Naive thymus-derived CD8-positive, alpha-beta T cell (primary cell): ENCODE data around the gene ADAMTS12. TPM values are rescaled to one million over a fixed set of nuclear protein-coding genes. Genes with fewer than 3 reads are reported as not detected.

Experiments used
- ATAC-seq, 2 donors: fragments of 150-1000 bp; cut with Tn5 transposase in 1 of 2; sonication (Bioruptor Pico), chemical (Tn5 transposase) in 1 of 2; 1 replicate in 1 of 2; 2 replicates in 1 of 2; pipeline ENCODE4 v1.10.0; 2021; ENCODE audit warnings: mild to moderate bottlenecking in 2 of 2, moderate library complexity in 2 of 2
- POLR2A ChIA-PET: fragments of 350-600 bp; sonication (Branson Sonifier 250); formaldehyde crosslinking; loops from one replicate; lab custom pipeline; 2021; ENCODE audit warnings: antibody characterized with exemption; lab: Charles Lee
- DNase-seq, 10 donors: peaks; one replicate each; pipeline versions ENCODE4 v3.0.0 to v3.0.0-alpha.2; 2020 to 2022
- H3K27ac Mint-ChIP-seq, 10 donors: one replicate each; pipeline ENCODE4 v1.8.0; 2020 to 2022; ENCODE audit warnings: mild to moderate bottlenecking in 10 of 10, mixed read lengths in 10 of 10, moderate library complexity in 4 of 10, inconsistent platforms in 1 of 10
- H3K27me3 Mint-ChIP-seq, 5 donors: one replicate each; pipeline ENCODE4 v1.8.0; 2021 to 2022; ENCODE audit warnings: mixed read lengths in 5 of 5
- H3K36me3 Mint-ChIP-seq, 3 donors: one replicate each; pipeline ENCODE4 v1.8.0; 2020 to 2022; ENCODE audit warnings: mixed read lengths in 3 of 3, mild to moderate bottlenecking in 2 of 3, inconsistent platforms in 1 of 3
- H3K4me1 Mint-ChIP-seq, 4 donors: one replicate each; pipeline ENCODE4 v1.8.0; 2021 to 2022; ENCODE audit warnings: mixed read lengths in 4 of 4
- H3K4me3 Mint-ChIP-seq, 10 donors: one replicate each; pipeline ENCODE4 v1.8.0; 2020 to 2022; ENCODE audit warnings: mild to moderate bottlenecking in 10 of 10, mixed read lengths in 10 of 10, moderate library complexity in 6 of 10, inconsistent platforms in 1 of 10
- H3K9me3 Mint-ChIP-seq, 9 donors: one replicate each; pipeline ENCODE4 v1.8.0; 2020 to 2022; ENCODE audit warnings: mixed read lengths in 9 of 9, mild to moderate bottlenecking in 3 of 9, inconsistent platforms in 1 of 9, moderate library complexity in 1 of 9
- polyA plus RNA-seq, 3 donors: library from polyadenylated mRNA; unstranded; fragments of 300-500 nt; fragmentation: Illumina TruSeq; gene quantifications; one replicate each; pipeline ENCODE4 v1.2.3, GENCODE V29; 2021
- total RNA-seq, 8 experiments: library from RNA in 2 of 8; stranded (reverse) in 2 of 8; gene quantifications; one replicate each; pipeline ENCODE4 v1.2.3 and lab custom pipeline; 2021 to 2026

Gene ADAMTS12
- total and polyA plus RNA-seq, 5 experiments from 2014 or later: 0.05 TPM; not detected in 4

DNA sequence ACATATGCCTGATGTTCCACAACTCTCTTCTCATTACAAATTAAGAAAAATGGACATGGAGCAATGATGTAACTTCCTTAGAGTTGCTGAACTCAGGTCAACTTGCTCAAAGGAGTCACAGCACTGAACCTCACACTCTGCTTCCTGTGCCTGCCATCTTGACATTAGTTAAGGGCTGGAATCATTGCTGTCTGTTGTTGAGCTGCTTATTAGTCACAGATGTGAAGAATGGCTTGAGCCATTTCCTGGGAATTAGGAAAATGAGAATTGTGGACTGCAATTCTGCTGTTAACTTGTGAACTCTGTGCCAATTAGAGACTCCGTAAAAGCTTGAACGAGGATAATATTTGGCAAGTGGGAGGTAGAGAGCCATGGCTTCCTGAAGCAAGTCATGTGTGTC, 212.0 kb downstream of the ADAMTS12 start:
- Mint-ChIP-seq H3K4me1 (no peaks in the 10 kb centered on the region), H3K9me3 (peaks cover 0 to 10% (median 0%) of the 10 kb centered on the region in 9 donors), H3K27me3 (peaks cover 0 to 13% (median 6%) of the 10 kb centered on the region in 5 donors), H3K27ac (no peak overlapping the region), H3K36me3 (no peaks in the 10 kb centered on the region), H3K4me3 (no peak overlapping the region)
- DNase-seq: no peak
- POLR2A ChIA-PET: no interaction called here
- ATAC-seq: no peak

DNA sequence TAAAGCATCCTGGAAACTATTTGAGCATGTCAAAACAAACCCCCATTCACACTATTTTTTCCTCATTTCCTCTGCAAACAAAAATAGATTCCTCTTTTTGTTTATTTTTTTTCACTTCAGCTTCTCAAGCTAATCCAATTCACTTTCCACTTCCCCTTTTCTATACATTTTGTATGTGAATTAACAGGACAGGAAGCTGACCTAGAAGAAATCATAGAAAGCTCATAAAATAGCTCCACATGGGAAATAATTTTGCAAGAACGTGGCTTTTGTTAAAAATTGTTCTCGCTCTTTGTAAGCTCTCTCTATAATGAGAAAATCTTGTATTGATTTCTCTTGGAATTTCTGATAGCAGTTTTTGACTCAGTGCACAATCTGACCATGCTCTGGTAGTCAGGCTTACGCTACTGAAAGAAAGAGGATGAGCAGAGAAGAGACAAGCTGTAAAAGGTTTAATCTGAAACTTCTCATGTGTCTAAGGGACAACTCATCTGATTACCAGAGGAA, 215.8 kb downstream of the ADAMTS12 start:
- DNase-seq (no peak), ATAC-seq (no peak)
- Mint-ChIP-seq H3K36me3 (no peaks in the 10 kb centered on the region), H3K9me3 (peaks cover 0 to 10% (median 0%) of the 10 kb centered on the region in 9 donors), H3K27ac (no peak overlapping the region), H3K27me3 (peaks cover 0 to 13% (median 6%) of the 10 kb centered on the region in 5 donors), H3K4me1 (no peaks in the 10 kb centered on the region), H3K4me3 (no peak overlapping the region)
- POLR2A ChIA-PET: no interaction called here

DNA sequence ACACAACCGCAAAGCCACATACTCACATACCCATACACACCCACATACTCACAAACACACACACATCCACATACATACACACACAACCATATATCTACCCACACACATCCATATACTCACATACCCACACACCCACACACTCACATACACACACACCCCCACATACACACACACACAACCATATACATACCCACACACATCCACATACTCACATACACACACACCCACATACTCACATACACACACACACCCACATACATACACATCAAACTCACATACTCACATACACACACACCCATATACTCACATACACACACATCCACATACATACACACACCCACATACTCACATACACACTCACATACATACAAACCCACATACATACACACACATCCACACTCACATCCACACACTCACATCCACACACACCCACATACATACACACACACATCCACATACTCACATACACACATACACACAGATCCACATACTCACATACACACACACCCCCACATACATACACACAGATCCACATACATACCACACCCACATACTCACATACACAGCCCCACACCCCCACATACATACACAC, 220.0 kb downstream of the ADAMTS12 start:
- POLR2A ChIA-PET: no interaction called here
- H3K9me3 Mint-ChIP-seq: no peaks in the 10 kb centered on the region
- H3K36me3 Mint-ChIP-seq: no peaks in the 10 kb centered on the region
- ATAC-seq: no peak
- H3K27ac Mint-ChIP-seq: no peak overlapping the region
- H3K27me3 Mint-ChIP-seq: peaks cover 0 to 2% (median 0%) of the 10 kb centered on the region in 5 donors
- no peak overlapping the region for H3K4me3 Mint-ChIP-seq
- DNase-seq: no peak
- H3K4me1 Mint-ChIP-seq: no peaks in the 10 kb centered on the region

DNA sequence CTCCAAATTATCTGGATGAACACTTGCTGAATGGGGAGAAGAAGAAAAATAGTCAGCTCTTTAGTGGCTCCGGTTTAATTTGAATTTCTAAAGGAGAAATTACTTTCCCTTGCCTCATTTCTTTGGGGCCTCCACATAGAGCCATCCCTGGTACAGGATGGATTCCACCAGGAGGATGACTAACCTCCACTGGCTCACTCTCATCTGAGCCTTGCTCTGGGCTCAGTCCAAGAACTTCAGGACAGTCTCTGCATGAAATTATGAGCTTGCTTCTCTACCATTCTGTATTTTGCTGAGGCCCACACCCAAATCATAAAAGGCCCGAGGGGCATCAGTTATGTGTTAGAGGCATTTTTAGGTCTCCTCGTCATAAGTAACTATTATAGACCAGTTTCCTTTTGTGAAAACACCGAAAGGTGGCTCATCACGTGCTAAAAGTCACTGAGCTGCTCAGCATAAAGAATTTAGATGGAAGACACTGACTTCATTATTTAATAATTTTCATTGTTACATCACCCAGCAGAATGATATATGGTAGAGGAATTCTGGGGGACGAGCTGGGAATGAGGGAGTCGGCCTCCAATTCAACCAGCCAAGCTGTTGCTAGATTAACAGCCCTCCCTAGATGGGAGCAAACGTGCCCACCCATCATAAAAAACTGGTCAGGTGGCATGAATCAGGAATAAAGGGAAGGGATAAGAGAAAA, 228.9 kb downstream of the ADAMTS12 start:
- peaks cover 0 to 6% (median 2%) of the 10 kb centered on the region in 5 donors for H3K27me3 Mint-ChIP-seq
- POLR2A ChIA-PET: no interaction called here
- no peaks in the 10 kb centered on the region for H3K36me3 Mint-ChIP-seq
- no peaks in the 10 kb centered on the region for H3K4me1 Mint-ChIP-seq
- H3K4me3 Mint-ChIP-seq: no peak overlapping the region
- DNase-seq (no peak), ATAC-seq (no peak)
- no peaks in the 10 kb centered on the region for H3K9me3 Mint-ChIP-seq
- H3K27ac Mint-ChIP-seq: no peak overlapping the region

DNA sequence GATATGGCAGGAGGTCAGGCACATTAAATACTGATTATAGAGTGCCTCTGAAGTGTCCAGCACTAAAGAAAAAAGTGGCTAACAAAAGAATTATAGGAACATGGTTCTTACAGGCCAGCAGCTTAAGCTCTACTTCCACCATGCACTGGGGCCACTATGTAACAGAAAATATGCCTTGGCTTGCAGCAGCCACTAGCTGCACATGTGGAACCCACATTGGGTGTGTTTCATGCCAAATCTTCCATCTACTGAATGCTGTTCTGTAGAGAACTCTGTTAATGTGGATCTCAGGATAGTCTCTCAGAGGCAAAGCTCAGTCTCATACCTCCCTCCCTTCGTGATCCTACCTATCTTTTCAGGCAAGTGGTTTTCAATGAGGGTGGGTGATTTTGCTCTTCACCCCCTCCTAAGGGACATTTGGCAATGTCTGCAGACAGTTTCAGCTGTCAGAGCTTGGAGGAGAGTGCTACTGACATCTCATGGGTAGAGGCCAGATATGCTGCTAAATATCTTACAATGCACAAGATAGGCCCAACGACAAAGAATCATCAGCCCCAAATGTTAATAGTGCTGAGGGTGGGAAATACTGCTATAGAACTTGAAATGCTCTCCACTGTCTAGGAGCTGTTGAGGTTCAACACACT, 232.1 kb downstream of the ADAMTS12 start:
- Mint-ChIP-seq H3K4me3 (no peak overlapping the region), H3K27ac (no peak overlapping the region), H3K27me3 (peaks cover 0 to 10% (median 5%) of the 10 kb centered on the region in 5 donors), H3K4me1 (no peaks in the 10 kb centered on the region), H3K9me3 (no peaks in the 10 kb centered on the region), H3K36me3 (no peaks in the 10 kb centered on the region)
- POLR2A ChIA-PET: no interaction called here
- DNase-seq (no peak), ATAC-seq (no peak)

DNA sequence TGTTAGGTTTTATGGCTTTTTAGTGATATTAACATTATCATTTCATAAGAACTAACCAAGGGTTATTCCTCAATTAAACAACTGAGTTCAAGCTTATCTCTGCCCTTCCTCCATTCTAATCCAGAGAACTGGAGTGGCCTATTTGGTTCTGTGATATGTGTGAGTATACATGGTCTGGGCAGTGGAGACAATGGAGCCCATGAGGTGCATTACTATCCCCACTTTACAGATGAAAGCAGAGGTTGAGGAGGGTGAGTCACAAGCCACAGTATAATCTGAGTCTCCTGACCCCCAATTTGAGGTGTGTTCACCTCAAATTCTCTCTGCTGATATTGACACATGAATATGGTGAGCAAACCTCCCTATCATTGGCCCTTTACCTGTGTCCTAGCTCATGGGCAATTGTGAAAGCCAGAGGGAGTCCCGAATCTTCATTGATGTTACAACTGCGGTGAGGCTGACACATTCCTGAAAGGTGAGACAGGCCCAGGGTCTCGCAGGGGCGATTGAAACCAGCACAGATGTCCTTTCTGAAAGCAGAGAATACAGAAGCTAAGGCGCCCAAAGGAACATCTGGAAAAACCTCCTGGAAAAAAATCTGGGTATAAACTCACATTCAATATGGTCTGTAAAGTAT, 233.9 kb downstream of the ADAMTS12 start:
- no peaks in the 10 kb centered on the region for H3K9me3 Mint-ChIP-seq
- ATAC-seq (no peak), DNase-seq (no peak)
- no peak overlapping the region for H3K4me3 Mint-ChIP-seq
- no peaks in the 10 kb centered on the region for H3K36me3 Mint-ChIP-seq
- POLR2A ChIA-PET: no interaction called here
- H3K4me1 Mint-ChIP-seq: no peaks in the 10 kb centered on the region
- peaks cover 0 to 12% (median 5%) of the 10 kb centered on the region in 5 donors for H3K27me3 Mint-ChIP-seq
- no peak overlapping the region for H3K27ac Mint-ChIP-seq

DNA sequence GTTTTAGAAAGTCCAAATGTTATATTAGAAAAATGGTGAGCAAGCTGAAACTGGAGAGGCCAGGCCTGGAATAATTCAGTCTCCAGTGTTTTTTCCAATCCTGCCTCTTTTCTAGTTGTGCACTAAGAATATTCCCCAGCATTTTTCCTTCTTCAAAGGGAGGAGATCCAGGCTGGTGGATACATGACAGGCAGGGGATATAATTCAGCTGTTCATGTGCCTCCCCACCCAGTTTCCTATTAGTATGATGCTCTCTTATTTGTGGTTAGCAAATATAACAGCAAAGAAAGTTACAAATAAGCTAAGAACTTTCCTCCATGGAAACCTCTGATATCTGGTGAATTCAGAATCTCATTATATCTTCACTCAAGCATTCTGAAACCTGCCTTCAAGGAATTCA, 234.6 kb downstream of the ADAMTS12 start:
- POLR2A ChIA-PET: no interaction called here
- Mint-ChIP-seq H3K27me3 (peaks cover 0 to 12% (median 5%) of the 10 kb centered on the region in 5 donors), H3K9me3 (peaks cover 0 to 7% (median 0%) of the 10 kb centered on the region in 9 donors), H3K36me3 (no peaks in the 10 kb centered on the region), H3K27ac (no peak overlapping the region), H3K4me3 (no peak overlapping the region), H3K4me1 (no peaks in the 10 kb centered on the region)
- DNase-seq (no peak), ATAC-seq (no peak)

DNA sequence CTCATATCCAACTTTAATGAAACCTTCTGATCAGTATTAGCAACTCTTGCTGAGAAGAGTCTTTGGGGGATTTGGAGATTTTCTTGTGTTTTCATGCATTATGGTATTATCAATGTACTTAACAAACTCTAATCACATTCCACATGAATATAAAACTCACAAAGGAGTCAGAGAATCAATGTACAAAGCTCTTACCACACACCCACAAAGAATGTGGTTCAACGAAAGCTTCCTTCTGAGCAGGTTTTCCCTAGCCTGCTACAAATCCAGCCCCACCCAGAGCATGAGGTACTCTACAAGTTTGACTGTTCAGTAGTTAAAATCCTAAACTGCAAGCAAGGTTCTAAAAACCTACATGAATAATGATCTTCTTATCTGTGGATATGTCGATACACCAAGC, 240.9 kb downstream of the ADAMTS12 start:
- Mint-ChIP-seq H3K4me3 (no peak overlapping the region), H3K27me3 (peaks cover 0 to 6% (median 2%) of the 10 kb centered on the region in 5 donors), H3K27ac (no peak overlapping the region), H3K36me3 (no peaks in the 10 kb centered on the region), H3K4me1 (no peaks in the 10 kb centered on the region), H3K9me3 (peaks cover 0 to 13% (median 0%) of the 10 kb centered on the region in 9 donors)
- ATAC-seq: no peak
- no peak for DNase-seq
- POLR2A ChIA-PET: no interaction called here

DNA sequence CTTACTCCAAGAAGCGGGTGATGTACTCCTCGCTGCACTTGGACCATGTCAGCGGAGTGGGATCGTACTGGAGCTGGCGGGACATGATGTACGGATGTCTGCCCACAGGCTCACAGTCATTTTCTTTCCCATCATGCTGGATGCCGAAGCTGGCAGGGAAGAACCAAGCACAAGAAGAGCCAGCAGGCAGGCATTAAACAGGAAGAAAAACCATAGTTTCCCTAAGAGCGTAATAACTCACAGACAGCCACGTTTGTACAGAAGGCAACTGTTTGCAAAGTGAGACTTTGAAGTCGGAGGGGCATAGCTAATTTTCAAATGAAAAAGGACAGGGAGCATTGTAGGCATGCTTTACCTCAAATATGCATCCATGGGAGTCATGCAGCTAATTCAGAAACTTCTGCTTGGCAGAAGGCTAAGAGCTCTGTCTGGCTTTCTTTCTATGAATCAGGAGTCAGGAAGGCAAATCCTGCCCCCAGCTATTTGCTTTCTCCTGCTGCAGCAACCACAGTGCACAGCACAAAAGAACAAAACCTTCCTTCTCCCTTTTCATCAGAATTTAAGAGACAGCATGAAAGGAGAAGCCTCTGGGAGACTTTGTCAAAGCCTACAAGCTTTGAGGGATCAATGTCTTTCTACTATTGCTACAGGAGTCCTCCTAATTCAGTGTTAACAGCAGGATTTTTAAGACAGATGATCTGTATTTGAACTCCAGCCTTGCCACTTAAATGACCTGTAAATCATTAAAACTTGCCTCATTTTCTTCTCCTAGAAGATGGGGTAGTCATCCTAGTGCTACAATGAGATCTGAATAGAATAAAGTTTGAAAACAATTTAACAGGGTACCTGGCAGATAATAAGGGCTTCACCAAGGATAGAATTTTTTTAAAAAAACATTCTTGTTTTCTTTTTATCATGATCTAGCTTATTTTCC, 242.0 kb downstream of the ADAMTS12 start:
- no peak overlapping the region for H3K4me3 Mint-ChIP-seq
- no peak for ATAC-seq

DNA sequence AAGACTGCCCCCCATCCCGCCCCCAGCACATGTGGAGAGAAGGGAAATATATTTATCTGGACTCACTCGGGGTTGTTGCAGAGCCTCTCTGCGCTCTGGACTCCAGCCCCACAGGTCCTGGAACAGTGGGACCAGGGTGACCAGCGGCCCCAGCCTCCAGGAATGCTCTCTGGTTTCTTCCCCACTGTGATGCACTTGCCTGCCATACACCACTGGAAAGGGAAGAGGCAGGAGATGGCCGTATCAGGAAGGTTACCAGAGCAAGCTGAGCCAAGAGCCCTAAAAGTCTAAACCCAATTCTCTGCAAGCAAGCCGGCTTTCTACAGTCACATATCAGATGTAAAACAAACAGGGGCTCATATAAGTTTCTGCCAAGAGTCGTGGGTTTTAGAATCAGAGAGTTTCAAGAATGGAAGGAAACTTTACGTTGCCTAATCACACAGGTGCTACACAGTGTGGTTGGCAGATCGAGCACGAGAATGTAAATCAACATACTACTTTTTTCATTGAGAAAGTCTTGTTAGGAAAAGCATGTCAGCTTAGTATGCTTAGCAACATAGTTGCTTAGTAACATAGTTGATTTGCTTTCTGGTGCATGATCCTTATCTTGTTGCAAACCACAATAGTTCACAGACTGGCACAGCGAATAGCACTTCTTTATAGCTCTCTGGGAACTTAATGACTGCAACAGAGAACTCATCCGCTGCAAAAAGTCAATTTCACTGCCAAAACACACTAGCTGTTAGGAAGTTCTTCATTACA, 249.9 kb downstream of the ADAMTS12 start:
- POLR2A ChIA-PET: no interaction called here
- peaks cover 0 to 19% (median 1%) of the 10 kb centered on the region in 4 donors for H3K4me1 Mint-ChIP-seq
- peaks cover 0 to 16% (median 4%) of the 10 kb centered on the region in 5 donors for H3K27me3 Mint-ChIP-seq
- DNase-seq: peak in 2 of 10 donors; percentile 41 to 51
- peak overlapping the region in 3 of 10 donors; percentile 7 to 85 (median 12) for H3K27ac Mint-ChIP-seq
- no peaks in the 10 kb centered on the region for H3K36me3 Mint-ChIP-seq
- peak overlapping the region in 2 of 10 donors; percentile 33 to 34 for H3K4me3 Mint-ChIP-seq
- peak; percentile 56 to 70 for ATAC-seq
- H3K9me3 Mint-ChIP-seq: peaks cover 0 to 9% (median 0%) of the 10 kb centered on the region in 9 donors

More for the DNA sequence above, 242.0 kb downstream of the ADAMTS12 start:
- peaks cover 0 to 4% (median under 1%) of the 10 kb centered on the region in 5 donors for H3K27me3 Mint-ChIP-seq
- peaks cover 0 to 13% (median 0%) of the 10 kb centered on the region in 9 donors for H3K9me3 Mint-ChIP-seq
- POLR2A ChIA-PET: no interaction called here
- no peaks in the 10 kb centered on the region for H3K36me3 Mint-ChIP-seq
- no peak for DNase-seq
- no peak overlapping the region for H3K27ac Mint-ChIP-seq
- no peaks in the 10 kb centered on the region for H3K4me1 Mint-ChIP-seq

DNA sequence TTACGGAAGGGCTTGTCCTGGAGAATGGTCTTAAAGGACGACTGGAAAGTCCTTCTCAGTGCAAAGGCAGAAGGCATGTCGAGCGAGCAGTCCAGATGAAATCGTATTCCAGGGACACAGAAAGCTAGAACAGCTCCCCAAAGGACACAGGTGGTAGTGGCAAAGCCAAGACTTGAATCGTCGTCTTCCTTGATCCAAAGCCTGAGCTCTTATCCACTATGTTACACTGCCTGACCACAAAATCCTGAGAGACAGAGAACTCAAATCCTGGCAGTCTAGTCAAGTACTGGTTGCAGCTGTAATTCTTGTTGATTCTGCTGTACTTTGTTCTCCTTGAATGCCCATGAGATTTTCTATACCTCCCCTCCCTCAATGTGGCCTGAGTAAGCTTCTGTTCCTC, 252.3 kb downstream of the ADAMTS12 start:
- POLR2A ChIA-PET: no interaction called here
- peaks cover 0 to 8% (median 0%) of the 10 kb centered on the region in 9 donors for H3K9me3 Mint-ChIP-seq
- peaks cover 0 to 20% (median 4%) of the 10 kb centered on the region in 5 donors for H3K27me3 Mint-ChIP-seq
- no peak for ATAC-seq
- no peak overlapping the region for H3K4me3 Mint-ChIP-seq
- no peak overlapping the region for H3K27ac Mint-ChIP-seq
- peaks cover 0 to 19% (median 1%) of the 10 kb centered on the region in 4 donors for H3K4me1 Mint-ChIP-seq
- no peak for DNase-seq
- no peaks in the 10 kb centered on the region for H3K36me3 Mint-ChIP-seq
